Lung (tissue), 12 donors: Measurements from ENCODE around the gene ANKRD6. TPM values are rescaled to one million over a fixed set of nuclear protein-coding genes. Genes with fewer than 3 reads are reported as not detected.
A peak's percentile ranks its signal among the peaks of the same experiment; 100 is the strongest.

Source experiments
- ATAC-seq: fragments of 200-7000 bp; cut with Tn5 transposase; one replicate; pipeline ENCODE4 v1.9.1; 2020; ENCODE audit warnings: moderate number of reproducible peaks; ENCODE audit not compliant: insufficient read depth, low FRiP score
- DNase-seq, 3 donors: peaks; one replicate each; pipeline ENCODE4 v3.0.0-alpha.2; 2013 to 2017
- H3K27ac ChIP-seq, 2 donors: one replicate each; pipeline ENCODE4 v1.5.1; 2013; ENCODE audit warnings: mild to moderate bottlenecking in 2 of 2, moderate library complexity in 2 of 2, control low read depth in 1 of 2, inconsistent platforms in 1 of 2, low read depth in 1 of 2, low read length in 1 of 2
- H3K27me3 ChIP-seq, 3 donors: one replicate each; pipeline ENCODE4 v1.5.1; 2013; ENCODE audit warnings: low read length in 2 of 3; ENCODE audit not compliant: control insufficient read depth in 3 of 3, insufficient read depth in 3 of 3
- H3K36me3 ChIP-seq, 4 donors: one replicate each; pipeline ENCODE4 v1.5.1; 2013; ENCODE audit warnings: low read length in 4 of 4, mild to moderate bottlenecking in 1 of 4, moderate library complexity in 1 of 4; ENCODE audit not compliant: control insufficient read depth in 4 of 4, insufficient read depth in 4 of 4
- H3K4me1 ChIP-seq, 5 donors: one replicate each; pipeline ENCODE4 v1.5.1; 2013; ENCODE audit warnings: low read length in 5 of 5, mild to moderate bottlenecking in 2 of 5, moderate library complexity in 1 of 5; ENCODE audit not compliant: control insufficient read depth in 5 of 5, insufficient read depth in 5 of 5
- H3K4me3 ChIP-seq: one replicate; pipeline ENCODE4 v1.5.1; 2013; ENCODE audit warnings: mild to moderate bottlenecking, control low read depth, moderate library complexity
- H3K9ac ChIP-seq, 2 donors: one replicate each; pipeline ENCODE4 v1.5.1; 2013; ENCODE audit warnings: low read length in 2 of 2, control low read depth in 1 of 2; ENCODE audit not compliant: insufficient read depth in 1 of 2
- H3K9me3 ChIP-seq, 4 donors: one replicate each; pipeline ENCODE4 v1.5.1; 2013; ENCODE audit warnings: low read length in 3 of 4, mild to moderate bottlenecking in 1 of 4, moderate library complexity in 1 of 4; ENCODE audit not compliant: control insufficient read depth in 4 of 4, insufficient read depth in 3 of 4
- WGBS, 2 donors: extraction: QIAGEN DNeasy Blood & Tissue Kit; methylation state at CpG; one replicate each; pipeline ENCODE4 v1.1.7; 2013; 5-methylcytosine and 5-hydroxymethylcytosine counted together
- polyA plus RNA-seq, 2 donors: library from polyadenylated mRNA; stranded (reverse); fragments of 200-250 nt; gene quantifications; one replicate each; pipeline ENCODE4 v1.2.1, GENCODE V29; 2013
- total RNA-seq, 2 donors: library from RNA; depleted of rRNA in 1 of 2; stranded (reverse); fragments of >200 nt in 1 of 2; gene quantifications; one replicate each; pipeline ENCODE4 v1.2.1, GENCODE V29; 2014 to 2021
- TF ChIP-seq, protein P1 (sequence below): IDR thresholded peaks from 2 replicates; pipeline ENCODE4 v1.5.1; 2012; ENCODE audit warnings: mild to moderate bottlenecking; ENCODE audit errors: control extremely low read depth, extremely low read depth
- donor health status: control.
- donor health status: control.
- donor health status: Bipolar disorder and iron deficiency.
- donor health status: healthy.
- donor health status: DM: yes; HTN: yes; CAD: no.

The ANKRD6 gene
- total and polyA plus RNA-seq, 4 donors = 4.4 to 29.4 (median 16.0) TPM

DNA sequence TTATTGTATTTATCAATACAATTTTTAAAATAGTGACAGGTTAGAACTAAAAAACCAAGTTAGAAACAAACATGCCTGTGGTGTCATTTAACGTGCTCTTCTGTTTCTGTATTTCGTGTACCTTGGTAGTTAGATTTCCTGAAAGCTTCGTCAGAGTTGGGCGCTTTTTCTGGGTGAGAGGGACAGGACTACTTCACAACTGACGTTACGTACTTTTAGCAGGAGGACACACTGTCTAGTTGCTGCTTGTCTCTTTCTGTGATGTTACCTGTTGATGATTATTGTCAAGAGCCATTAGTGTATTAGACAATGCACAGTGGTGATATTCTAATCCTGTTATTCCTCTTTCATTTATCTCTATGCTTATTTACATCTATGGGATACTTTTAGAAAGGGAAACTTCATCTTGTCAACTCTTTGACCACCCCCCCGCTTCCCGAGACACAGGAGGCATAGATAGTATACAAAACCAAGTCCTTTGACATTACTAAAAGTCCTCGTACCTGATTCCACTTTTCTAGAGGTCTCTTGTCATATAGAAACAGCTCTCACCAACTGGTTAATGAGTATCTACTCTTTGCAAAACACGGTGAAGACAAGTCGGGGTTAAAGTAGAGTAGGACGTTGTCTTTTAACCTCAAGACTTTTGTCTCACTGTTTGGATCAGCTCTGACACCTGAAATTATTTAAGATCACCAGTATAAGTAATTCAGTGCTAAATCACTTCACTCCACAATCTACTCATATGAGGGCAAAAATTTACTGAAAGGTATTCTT is 109.3 kb downstream of the ANKRD6 start:
- H3K27ac ChIP-seq = no peak overlapping the region
- TF ChIP-seq, protein P1, sequence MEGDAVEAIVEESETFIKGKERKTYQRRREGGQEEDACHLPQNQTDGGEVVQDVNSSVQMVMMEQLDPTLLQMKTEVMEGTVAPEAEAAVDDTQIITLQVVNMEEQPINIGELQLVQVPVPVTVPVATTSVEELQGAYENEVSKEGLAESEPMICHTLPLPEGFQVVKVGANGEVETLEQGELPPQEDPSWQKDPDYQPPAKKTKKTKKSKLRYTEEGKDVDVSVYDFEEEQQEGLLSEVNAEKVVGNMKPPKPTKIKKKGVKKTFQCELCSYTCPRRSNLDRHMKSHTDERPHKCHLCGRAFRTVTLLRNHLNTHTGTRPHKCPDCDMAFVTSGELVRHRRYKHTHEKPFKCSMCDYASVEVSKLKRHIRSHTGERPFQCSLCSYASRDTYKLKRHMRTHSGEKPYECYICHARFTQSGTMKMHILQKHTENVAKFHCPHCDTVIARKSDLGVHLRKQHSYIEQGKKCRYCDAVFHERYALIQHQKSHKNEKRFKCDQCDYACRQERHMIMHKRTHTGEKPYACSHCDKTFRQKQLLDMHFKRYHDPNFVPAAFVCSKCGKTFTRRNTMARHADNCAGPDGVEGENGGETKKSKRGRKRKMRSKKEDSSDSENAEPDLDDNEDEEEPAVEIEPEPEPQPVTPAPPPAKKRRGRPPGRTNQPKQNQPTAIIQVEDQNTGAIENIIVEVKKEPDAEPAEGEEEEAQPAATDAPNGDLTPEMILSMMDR = no peak

DNA sequence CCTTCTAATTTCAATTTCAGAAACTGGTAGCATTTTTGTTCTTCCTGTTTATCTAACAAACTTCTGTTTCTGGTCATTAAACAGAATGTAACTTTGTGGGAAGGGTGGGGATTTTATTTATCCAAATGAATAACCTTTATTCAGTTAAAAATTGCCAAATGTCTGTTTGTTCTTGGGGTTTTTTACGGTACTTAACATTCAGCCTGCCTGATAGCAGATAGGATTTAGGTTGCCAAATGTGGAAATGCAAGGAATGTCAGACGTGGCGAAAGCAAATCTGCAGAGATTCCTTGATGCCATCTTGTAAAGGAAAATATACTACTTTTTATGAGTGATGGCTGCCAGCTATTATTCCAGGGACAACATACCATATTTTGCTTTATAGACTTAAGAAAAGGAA is 109.9 kb downstream of the ANKRD6 start:
- no peaks in the 10 kb centered on the region for H3K27me3 ChIP-seq
- 62 to 83% methylated on average over 3 of the region's 3 CpGs for WGBS, 2 donors
- peaks cover 0 to 4% (median 0%) of the 10 kb centered on the region in 5 donors for H3K4me1 ChIP-seq
- DNase-seq (peak in 1 of 3 donors; percentile 22), ATAC-seq (peak; percentile 43)
- H3K9ac ChIP-seq = peak overlapping the region in 1 of 2 donors; percentile 15
- no peaks in the 10 kb centered on the region for H3K36me3 ChIP-seq
- TF ChIP-seq, protein P1 = no peak
- H3K4me3 ChIP-seq = no peak overlapping the region
- H3K27ac ChIP-seq = no peak overlapping the region
- H3K9me3 ChIP-seq = no peaks in the 10 kb centered on the region

More for the DNA sequence above, 109.3 kb downstream of the ANKRD6 start:
- peak overlapping the region in 1 of 2 donors; percentile 15 for H3K9ac ChIP-seq
- WGBS, 2 donors = 69 to 86% methylated on average over 12 of the region's 12 CpGs
- H3K4me1 ChIP-seq = peaks cover 0 to 3% (median 0%) of the 10 kb centered on the region in 5 donors
- DNase-seq = no peak
- no peaks in the 10 kb centered on the region for H3K9me3 ChIP-seq
- no peaks in the 10 kb centered on the region for H3K36me3 ChIP-seq
- no peaks in the 10 kb centered on the region for H3K27me3 ChIP-seq
- no peak overlapping the region for H3K4me3 ChIP-seq
- ATAC-seq = peak; percentile 7

DNA sequence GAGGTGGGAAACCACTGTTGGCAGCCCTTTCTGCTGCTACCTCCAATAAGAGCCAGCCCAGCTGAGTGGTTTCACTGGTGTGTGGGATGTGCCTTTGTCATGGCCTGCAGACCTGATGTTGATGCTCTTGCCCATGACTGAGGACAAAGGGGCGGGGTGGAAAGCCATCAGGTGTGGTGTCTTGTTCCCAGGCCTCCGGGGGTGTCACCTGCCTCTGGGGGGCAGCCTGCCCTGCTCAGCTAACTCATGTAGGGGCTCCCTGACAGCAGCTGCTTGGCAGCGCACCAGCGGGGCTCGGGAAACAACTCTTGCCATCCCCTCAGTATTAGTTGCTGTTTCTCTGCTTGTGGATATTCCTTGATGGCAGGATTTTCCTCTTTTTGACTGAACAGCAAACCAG is 114.3 kb downstream of the ANKRD6 start:
- Histone ChIP-seq H3K4me3 (no peak overlapping the region), H3K9me3 (no peaks in the 10 kb centered on the region), H3K27me3 (no peaks in the 10 kb centered on the region), H3K4me1 (peaks cover 0 to 4% (median 0%) of the 10 kb centered on the region in 5 donors), H3K27ac (no peak overlapping the region), H3K9ac (no peak overlapping the region), H3K36me3 (no peaks in the 10 kb centered on the region)
- TF ChIP-seq, protein P1 = no peak
- ATAC-seq (no peak), DNase-seq (no peak)
- 87 to 89% methylated on average over 5 of the region's 5 CpGs for WGBS, 2 donors
